HEK293 (cell line): ENCODE data around the gene PROCA1.

Experiments
- CTCF ChIA-PET: fragments of 350-600 bp; formaldehyde crosslinking; extraction: SDS; loops from one replicate; lab custom pipeline; 2021; ENCODE audit warnings: antibody characterized with exemption; lab: Yijun Ruan, JAX
- POLR2A ChIA-PET: fragments of 300-600 bp; formaldehyde crosslinking; extraction: SDS; loops from one replicate; lab custom pipeline; 2020; ENCODE audit warnings: antibody characterized with exemption, inconsistent platforms; lab: Yijun Ruan, JAX
- H3K27ac ChIP-seq: fragments of 200-500 bp; sonication (Bioruptor generic); 2 replicates; pipeline ENCODE4 v1.5.1; 2014; ENCODE audit warnings: low read depth, low read length, control low read depth, inconsistent platforms; ENCODE audit errors: extremely low read depth
- H3K36me3 ChIP-seq, 2 experiments: fragments of 200-500 bp in 1 of 2; sonication (Bioruptor generic) in 1 of 2; 1 replicate in 1 of 2; 2 replicates in 1 of 2; pipeline ENCODE4 v1.5.1; 2014 to 2017; ENCODE audit warnings: inconsistent platforms in 2 of 2, low read length in 2 of 2; ENCODE audit not compliant: control insufficient read depth in 2 of 2, insufficient read depth in 1 of 2
- H3K4me1 ChIP-seq: fragments of 200-500 bp; sonication (Bioruptor generic); 2 replicates; pipeline ENCODE4 v1.5.1; 2014; ENCODE audit warnings: mild to moderate bottlenecking, low read length, inconsistent platforms; ENCODE audit not compliant: control insufficient read depth, insufficient read depth
- H3K4me3 ChIP-seq: 2 replicates; pipeline ENCODE4 v1.5.1; 2011; ENCODE audit warnings: low read depth, mild to moderate bottlenecking, control low read depth, low read length, moderate library complexity
- H3K9me3 ChIP-seq: fragments of 200-500 bp; sonication (Bioruptor generic); 2 replicates; pipeline ENCODE4 v1.5.1; 2014; ENCODE audit warnings: low read depth, low read length, inconsistent platforms; ENCODE audit not compliant: control insufficient read depth, insufficient read depth
- BCL11B ChIP-seq: fragments of 450-650 bp; formaldehyde crosslinking; IDR thresholded peaks from 2 replicates; pipeline ENCODE4 v1.5.1; 2016; ENCODE audit warnings: low read depth, missing biosample characterization, missing genetic modification characterization
- HOXC10 ChIP-seq: sonication (generic); formaldehyde crosslinking; IDR thresholded peaks from 2 replicates; pipeline ENCODE4 v1.8.1; 2023; ENCODE audit warnings: mild to moderate bottlenecking, missing genetic modification reagents
- PRDM1 ChIP-seq: fragments of 450-650 bp; formaldehyde crosslinking; IDR thresholded peaks from 2 replicates; pipeline ENCODE4; 2016; ENCODE audit warnings: missing biosample characterization, missing genetic modification characterization
- REPIN1 ChIP-seq: fragments of 450-650 bp; formaldehyde crosslinking; IDR thresholded peaks from 2 replicates; pipeline ENCODE4 v1.5.1; 2017; ENCODE audit warnings: missing biosample characterization, missing genetic modification characterization, low read depth
- YY1 ChIP-seq: fragments of 450-650 bp; formaldehyde crosslinking; IDR thresholded peaks from 2 replicates; pipeline ENCODE4 v1.5.1; 2018; ENCODE audit warnings: missing biosample characterization, missing genetic modification characterization
- ZFP69B ChIP-seq: fragments of 450-650 bp; formaldehyde crosslinking; IDR thresholded peaks from 2 replicates; pipeline ENCODE4 v1.5.1; 2016; ENCODE audit warnings: missing biosample characterization, missing genetic modification characterization
- ZIC2 ChIP-seq: fragments of 450-650 bp; formaldehyde crosslinking; IDR thresholded peaks from 2 replicates; pipeline ENCODE4 v1.5.1; 2016; ENCODE audit warnings: missing biosample characterization, missing genetic modification characterization
- ZNF19 ChIP-seq: fragments of 450-650 bp; formaldehyde crosslinking; IDR thresholded peaks from 2 replicates; pipeline ENCODE4; 2016; ENCODE audit warnings: missing biosample characterization, missing genetic modification characterization, low read depth
- ZNF266 ChIP-seq: fragments of 450-650 bp; formaldehyde crosslinking; IDR thresholded peaks from 2 replicates; pipeline ENCODE4 v1.5.1; 2016; ENCODE audit warnings: missing biosample characterization, missing genetic modification characterization, low read depth
- ZNF37A ChIP-seq: fragments of 450-650 bp; IDR thresholded peaks from 2 replicates; pipeline ENCODE4 v1.5.1; 2018; ENCODE audit warnings: missing biosample characterization, missing genetic modification characterization
- ZNF398 ChIP-seq: fragments of 450-650 bp; formaldehyde crosslinking; IDR thresholded peaks from 2 replicates; pipeline ENCODE4 v1.5.1; 2017; ENCODE audit warnings: missing biosample characterization, missing genetic modification characterization
- ZNF600 ChIP-seq: fragments of 450-650 bp; formaldehyde crosslinking; IDR thresholded peaks from 2 replicates; pipeline ENCODE4 v1.5.1; 2016; ENCODE audit warnings: missing biosample characterization, missing genetic modification characterization
- ZNF610 ChIP-seq: fragments of 450-650 bp; formaldehyde crosslinking; IDR thresholded peaks from 2 replicates; pipeline ENCODE4 v1.5.1; 2016; ENCODE audit warnings: missing biosample characterization, missing genetic modification characterization, borderline replicate concordance
- ZNF791 ChIP-seq: fragments of 450-650 bp; formaldehyde crosslinking; IDR thresholded peaks from 2 replicates; pipeline ENCODE4 v1.5.1; 2016; ENCODE audit warnings: missing biosample characterization, missing genetic modification characterization
- ZSCAN16 ChIP-seq: fragments of 450-650 bp; formaldehyde crosslinking; IDR thresholded peaks from 2 replicates; pipeline ENCODE4 v1.5.1; 2016; ENCODE audit warnings: missing biosample characterization, missing genetic modification characterization
- TF ChIP-seq, protein P1 (sequence below): fragments of 450-650 bp; formaldehyde crosslinking; IDR thresholded peaks from 2 replicates; pipeline ENCODE4 v1.5.1; 2016; ENCODE audit warnings: missing biosample characterization, missing genetic modification characterization
- TF ChIP-seq, protein P2 (sequence below): fragments of 450-650 bp; formaldehyde crosslinking; optimal IDR thresholded peaks from 2 replicates; pipeline ENCODE3; 2016; ENCODE audit warnings: missing biosample characterization, mild to moderate bottlenecking, missing genetic modification characterization
- TF ChIP-seq, protein P3 (sequence below): fragments of 450-650 bp; formaldehyde crosslinking; IDR thresholded peaks from 2 replicates; pipeline ENCODE4 v1.5.1; 2016; ENCODE audit warnings: missing biosample characterization, missing genetic modification characterization
- TF ChIP-seq, protein P4 (sequence below): fragments of 450-650 bp; formaldehyde crosslinking; IDR thresholded peaks from 2 replicates; pipeline ENCODE4 v1.5.1; 2016; ENCODE audit warnings: missing biosample characterization, missing genetic modification characterization

The PROCA1 gene

GRCh38 chr17:28705074-28705659 is 6.5 kb downstream of the PROCA1 start:
- TF ChIP-seq ZNF600 (tag by site-specific recombination): peak; percentile 94
- TF ChIP-seq ZNF37A (tag by site-specific recombination): no peak
- TF ChIP-seq REPIN1: no peak
- no peak for TF ChIP-seq ZNF19 (tag by site-specific recombination)
- peak; percentile 82 for TF ChIP-seq PRDM1
- TF ChIP-seq, protein P1, sequence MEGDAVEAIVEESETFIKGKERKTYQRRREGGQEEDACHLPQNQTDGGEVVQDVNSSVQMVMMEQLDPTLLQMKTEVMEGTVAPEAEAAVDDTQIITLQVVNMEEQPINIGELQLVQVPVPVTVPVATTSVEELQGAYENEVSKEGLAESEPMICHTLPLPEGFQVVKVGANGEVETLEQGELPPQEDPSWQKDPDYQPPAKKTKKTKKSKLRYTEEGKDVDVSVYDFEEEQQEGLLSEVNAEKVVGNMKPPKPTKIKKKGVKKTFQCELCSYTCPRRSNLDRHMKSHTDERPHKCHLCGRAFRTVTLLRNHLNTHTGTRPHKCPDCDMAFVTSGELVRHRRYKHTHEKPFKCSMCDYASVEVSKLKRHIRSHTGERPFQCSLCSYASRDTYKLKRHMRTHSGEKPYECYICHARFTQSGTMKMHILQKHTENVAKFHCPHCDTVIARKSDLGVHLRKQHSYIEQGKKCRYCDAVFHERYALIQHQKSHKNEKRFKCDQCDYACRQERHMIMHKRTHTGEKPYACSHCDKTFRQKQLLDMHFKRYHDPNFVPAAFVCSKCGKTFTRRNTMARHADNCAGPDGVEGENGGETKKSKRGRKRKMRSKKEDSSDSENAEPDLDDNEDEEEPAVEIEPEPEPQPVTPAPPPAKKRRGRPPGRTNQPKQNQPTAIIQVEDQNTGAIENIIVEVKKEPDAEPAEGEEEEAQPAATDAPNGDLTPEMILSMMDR (tag by site-specific recombination): no peak
- TF ChIP-seq ZIC2 (tag by site-specific recombination): peak; percentile 91
- TF ChIP-seq ZNF398: peak; percentile 75
- Histone ChIP-seq H3K4me3 (no peak overlapping the region), H3K27ac (no peak overlapping the region; the same call in 1 of the 2 replicates), H3K4me1 (no peaks in the 10 kb centered on the region), H3K36me3 (peaks cover 8 to 61% of the 10 kb centered on the region in 2 experiments), H3K9me3 (no peaks in the 10 kb centered on the region)
- CTCF ChIA-PET: interaction anchor here (0.6 kb wide), 1 partner anchor 411 kb away, joined by 3 read pairs; no protein-coding TSS in a partner anchor
- POLR2A ChIA-PET: interaction anchor here (0.7 to 10.5 kb wide), 6 partner anchors 11 to 60 kb away, joined by 3 to 190 read pairs (median 5); partner anchors contain the start of genes BLTP2, RPL23A and SDF2

DNA sequence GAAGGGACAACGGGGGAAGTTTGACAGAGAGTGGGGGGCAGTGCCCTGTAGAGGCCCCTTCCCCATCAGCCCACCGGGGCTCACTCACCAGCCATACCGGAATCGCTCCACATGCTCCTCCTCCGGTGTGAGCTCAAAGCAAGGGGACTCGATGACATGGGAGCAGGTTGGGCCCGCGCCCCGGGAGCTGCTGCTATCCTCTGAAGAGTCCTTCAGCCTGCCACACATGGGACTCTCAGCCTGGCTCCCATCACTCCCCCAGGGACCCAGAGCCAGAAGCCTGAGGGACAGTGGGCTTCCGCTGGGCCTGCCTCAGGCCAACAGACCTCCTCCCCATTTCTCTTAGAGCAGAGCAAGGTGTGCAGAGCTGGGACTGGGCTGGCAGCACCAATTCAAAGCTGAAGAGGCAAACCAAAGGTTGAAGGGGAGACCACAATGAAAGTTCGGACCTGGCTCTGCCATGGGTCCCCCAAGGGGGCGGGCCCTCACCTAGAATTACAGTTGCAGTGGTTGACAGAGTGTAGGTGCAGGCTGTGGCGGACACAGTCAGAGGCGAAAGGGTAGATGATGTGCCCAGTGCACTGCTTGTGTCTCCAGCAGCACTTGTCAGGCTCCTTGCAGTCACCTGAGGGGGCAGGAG is 7.3 kb downstream of the PROCA1 start:
- Histone ChIP-seq H3K4me1 (no peaks in the 10 kb centered on the region), H3K9me3 (no peaks in the 10 kb centered on the region), H3K4me3 (no peak overlapping the region), H3K36me3 (peaks cover 8 to 69% of the 10 kb centered on the region in 2 experiments), H3K27ac (no peak overlapping the region)
- TF ChIP-seq, protein P2, sequence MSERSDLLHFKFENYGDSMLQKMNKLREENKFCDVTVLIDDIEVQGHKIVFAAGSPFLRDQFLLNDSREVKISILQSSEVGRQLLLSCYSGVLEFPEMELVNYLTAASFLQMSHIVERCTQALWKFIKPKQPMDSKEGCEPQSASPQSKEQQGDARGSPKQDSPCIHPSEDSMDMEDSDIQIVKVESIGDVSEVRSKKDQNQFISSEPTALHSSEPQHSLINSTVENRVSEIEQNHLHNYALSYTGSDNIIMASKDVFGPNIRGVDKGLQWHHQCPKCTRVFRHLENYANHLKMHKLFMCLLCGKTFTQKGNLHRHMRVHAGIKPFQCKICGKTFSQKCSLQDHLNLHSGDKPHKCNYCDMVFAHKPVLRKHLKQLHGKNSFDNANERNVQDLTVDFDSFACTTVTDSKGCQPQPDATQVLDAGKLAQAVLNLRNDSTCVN (tag by site-specific recombination): no peak
- no peak for TF ChIP-seq ZSCAN16 (tag by site-specific recombination)
- TF ChIP-seq YY1: no peak
- no peak for TF ChIP-seq ZNF266
- TF ChIP-seq ZNF791 (tag by site-specific recombination): no peak
- TF ChIP-seq HOXC10: no peak
- POLR2A ChIA-PET: interaction anchor here (1.1 to 10.5 kb wide), 5 partner anchors 12 to 43 kb away, joined by 3 to 190 read pairs (median 5); partner anchors contain the start of genes RPL23A and SDF2
- CTCF ChIA-PET: interaction anchor here (0.6 kb wide), 1 partner anchor 411 kb away, joined by 3 read pairs; no protein-coding TSS in a partner anchor

- CTCF ChIA-PET: interaction anchor here (2.0 kb wide), 1 partner anchor 8 kb away, joined by 6 read pairs; the partner anchor contains the start of gene PROCA1
- Histone ChIP-seq H3K4me3 (no peak overlapping the region), H3K9me3 (no peaks in the 10 kb centered on the region), H3K4me1 (no peaks in the 10 kb centered on the region), H3K27ac (0 out of 2 replicates have a peak overlapping the region, but pooled peaks have one; percentile 3), H3K36me3 (peaks cover 8 to 75% of the 10 kb centered on the region in 2 experiments)
- POLR2A ChIA-PET: interaction anchor here (1.1 to 10.5 kb wide), 5 partner anchors 13 to 48 kb away, joined by 3 to 190 read pairs (median 4); partner anchors contain the start of genes RPL23A and SDF2
- TF ChIP-seq, protein P3, sequence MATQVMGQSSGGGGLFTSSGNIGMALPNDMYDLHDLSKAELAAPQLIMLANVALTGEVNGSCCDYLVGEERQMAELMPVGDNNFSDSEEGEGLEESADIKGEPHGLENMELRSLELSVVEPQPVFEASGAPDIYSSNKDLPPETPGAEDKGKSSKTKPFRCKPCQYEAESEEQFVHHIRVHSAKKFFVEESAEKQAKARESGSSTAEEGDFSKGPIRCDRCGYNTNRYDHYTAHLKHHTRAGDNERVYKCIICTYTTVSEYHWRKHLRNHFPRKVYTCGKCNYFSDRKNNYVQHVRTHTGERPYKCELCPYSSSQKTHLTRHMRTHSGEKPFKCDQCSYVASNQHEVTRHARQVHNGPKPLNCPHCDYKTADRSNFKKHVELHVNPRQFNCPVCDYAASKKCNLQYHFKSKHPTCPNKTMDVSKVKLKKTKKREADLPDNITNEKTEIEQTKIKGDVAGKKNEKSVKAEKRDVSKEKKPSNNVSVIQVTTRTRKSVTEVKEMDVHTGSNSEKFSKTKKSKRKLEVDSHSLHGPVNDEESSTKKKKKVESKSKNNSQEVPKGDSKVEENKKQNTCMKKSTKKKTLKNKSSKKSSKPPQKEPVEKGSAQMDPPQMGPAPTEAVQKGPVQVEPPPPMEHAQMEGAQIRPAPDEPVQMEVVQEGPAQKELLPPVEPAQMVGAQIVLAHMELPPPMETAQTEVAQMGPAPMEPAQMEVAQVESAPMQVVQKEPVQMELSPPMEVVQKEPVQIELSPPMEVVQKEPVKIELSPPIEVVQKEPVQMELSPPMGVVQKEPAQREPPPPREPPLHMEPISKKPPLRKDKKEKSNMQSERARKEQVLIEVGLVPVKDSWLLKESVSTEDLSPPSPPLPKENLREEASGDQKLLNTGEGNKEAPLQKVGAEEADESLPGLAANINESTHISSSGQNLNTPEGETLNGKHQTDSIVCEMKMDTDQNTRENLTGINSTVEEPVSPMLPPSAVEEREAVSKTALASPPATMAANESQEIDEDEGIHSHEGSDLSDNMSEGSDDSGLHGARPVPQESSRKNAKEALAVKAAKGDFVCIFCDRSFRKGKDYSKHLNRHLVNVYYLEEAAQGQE: peak; percentile 66
- no peak for TF ChIP-seq ZNF610 (tag by site-specific recombination)
- TF ChIP-seq, protein P4, sequence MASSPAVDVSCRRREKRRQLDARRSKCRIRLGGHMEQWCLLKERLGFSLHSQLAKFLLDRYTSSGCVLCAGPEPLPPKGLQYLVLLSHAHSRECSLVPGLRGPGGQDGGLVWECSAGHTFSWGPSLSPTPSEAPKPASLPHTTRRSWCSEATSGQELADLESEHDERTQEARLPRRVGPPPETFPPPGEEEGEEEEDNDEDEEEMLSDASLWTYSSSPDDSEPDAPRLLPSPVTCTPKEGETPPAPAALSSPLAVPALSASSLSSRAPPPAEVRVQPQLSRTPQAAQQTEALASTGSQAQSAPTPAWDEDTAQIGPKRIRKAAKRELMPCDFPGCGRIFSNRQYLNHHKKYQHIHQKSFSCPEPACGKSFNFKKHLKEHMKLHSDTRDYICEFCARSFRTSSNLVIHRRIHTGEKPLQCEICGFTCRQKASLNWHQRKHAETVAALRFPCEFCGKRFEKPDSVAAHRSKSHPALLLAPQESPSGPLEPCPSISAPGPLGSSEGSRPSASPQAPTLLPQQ (tag by site-specific recombination): peak; percentile 78
- peak; percentile 61; the same call in 1 of the 2 replicates for TF ChIP-seq ZFP69B
- TF ChIP-seq BCL11B: no peak
Observed at GRCh38 chr17:28703552-28704218, 8.0 kb downstream of the PROCA1 start.
